ENCODE data around the gene RERE. TPM values are rescaled to one million over a fixed set of nuclear protein-coding genes. Genes with fewer than 3 reads are reported as not detected.

Gene RERE
- total RNA-seq, 1 donor from 2014 or later = 64.6 TPM

GRCh38 chr1:8602471-8603219 is 214.8 kb downstream of the RERE start:
- Histone ChIP-seq H3K27ac (no peak overlapping the region), H3K4me3 (no peak overlapping the region), H3K27me3 (no peaks in the 10 kb centered on the region), H3K9me3 (no peaks in the 10 kb centered on the region), H3K36me3 (no peaks in the 10 kb centered on the region), H3K4me1 (peaks cover 0 to 5% of the 10 kb centered on the region in 2 donors)
- no peak for TF ChIP-seq CTCF (IDR thresholded peaks at IDR 0.05)
- no peak for DNase-seq (ENCODE audit: low spot score in 2 of 2)
- intact Hi-C loops (cut with DNase I) = no loop called here

GRCh38 chr1:8600336-8600735 is 217.1 kb downstream of the RERE start:
- no peaks in the 10 kb centered on the region for H3K36me3 ChIP-seq
- no peaks in the 10 kb centered on the region for H3K27me3 ChIP-seq
- DNase-seq (ENCODE audit: low spot score in 2 of 2) = no peak
- H3K4me3 ChIP-seq = no peak overlapping the region
- intact Hi-C loops (cut with DNase I) = no loop called here
- TF ChIP-seq CTCF (IDR thresholded peaks at IDR 0.05) = no peak
- peak overlapping the region in 1 of 2 donors; percentile 10 for H3K27ac ChIP-seq
- peaks cover 0 to 10% of the 10 kb centered on the region in 2 donors for H3K4me1 ChIP-seq
- H3K9me3 ChIP-seq = no peaks in the 10 kb centered on the region

GRCh38 chr1:8599646-8600212 is 217.7 kb downstream of the RERE start:
- Histone ChIP-seq H3K4me3 (no peak overlapping the region), H3K4me1 (peaks cover 0 to 10% of the 10 kb centered on the region in 2 donors), H3K27ac (peak overlapping the region in 1 of 2 donors; percentile 10), H3K9me3 (no peaks in the 10 kb centered on the region), H3K36me3 (no peaks in the 10 kb centered on the region), H3K27me3 (no peaks in the 10 kb centered on the region)
- no peak for TF ChIP-seq CTCF (IDR thresholded peaks at IDR 0.05)
- intact Hi-C loops (cut with DNase I) = no loop called here
- DNase-seq (ENCODE audit: low spot score in 2 of 2) = no peak

GRCh38 chr1:8598783-8599182 is 218.7 kb downstream of the RERE start:
- peak overlapping the region; percentile 61 to 64 for H3K27ac ChIP-seq
- no peak for TF ChIP-seq CTCF (IDR thresholded peaks at IDR 0.05)
- H3K27me3 ChIP-seq = no peaks in the 10 kb centered on the region
- no peaks in the 10 kb centered on the region for H3K9me3 ChIP-seq
- peaks cover 0 to 10% of the 10 kb centered on the region in 2 donors for H3K4me1 ChIP-seq
- peak overlapping the region in 1 of 2 donors; percentile 51 for H3K4me3 ChIP-seq
- no peak for DNase-seq (ENCODE audit: low spot score in 2 of 2)
- intact Hi-C loops (cut with DNase I) = no loop called here
- no peaks in the 10 kb centered on the region for H3K36me3 ChIP-seq

- Histone ChIP-seq H3K27ac (peak overlapping the region; percentile 61 to 64), H3K4me3 (peak overlapping the region in 1 of 2 donors; percentile 51), H3K4me1 (peaks cover 0 to 10% of the 10 kb centered on the region in 2 donors), H3K27me3 (no peaks in the 10 kb centered on the region), H3K36me3 (no peaks in the 10 kb centered on the region), H3K9me3 (no peaks in the 10 kb centered on the region)
- intact Hi-C loops (cut with DNase I) = no loop called here
- DNase-seq (ENCODE audit: low spot score in 2 of 2) = peak in 1 of 2 donors; percentile 69
- peak; percentile 26 to 57 (median 40) for TF ChIP-seq CTCF (IDR thresholded peaks at IDR 0.05)
Measured at GRCh38 chr1:8598060-8598724, 219.2 kb downstream of the RERE start.
